ENCODE measurements around the gene URB1.
"Not testable (repeated sequence)": the region's sequence is repeated elsewhere in the genome, so short reads cannot be mapped to it uniquely, and the experiment has no call there.

Gene URB1

DNA sequence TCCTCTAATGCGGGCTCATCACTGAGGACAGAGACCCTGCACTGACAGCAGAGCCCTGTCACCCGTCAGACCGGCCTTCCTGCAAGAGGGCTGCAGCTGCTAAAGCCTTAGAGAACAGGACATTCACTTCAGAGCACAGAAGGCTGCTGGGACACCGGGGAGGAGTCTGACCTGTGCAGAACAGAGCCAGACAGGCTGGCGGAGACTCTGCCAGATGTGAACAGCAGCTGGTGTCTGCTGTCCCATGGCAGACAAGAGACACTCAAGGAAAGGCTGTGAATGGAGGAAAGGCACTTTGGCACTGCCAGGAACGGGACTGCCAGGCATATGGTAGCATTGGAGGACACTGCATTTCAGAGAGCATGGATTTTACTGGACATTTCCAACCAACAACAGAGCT is 72.8 kb downstream of the URB1 start:
- no peak for DNase-seq (ENCODE audit: low read depth in 2 of 3, low spot score in 2 of 3)

DNA sequence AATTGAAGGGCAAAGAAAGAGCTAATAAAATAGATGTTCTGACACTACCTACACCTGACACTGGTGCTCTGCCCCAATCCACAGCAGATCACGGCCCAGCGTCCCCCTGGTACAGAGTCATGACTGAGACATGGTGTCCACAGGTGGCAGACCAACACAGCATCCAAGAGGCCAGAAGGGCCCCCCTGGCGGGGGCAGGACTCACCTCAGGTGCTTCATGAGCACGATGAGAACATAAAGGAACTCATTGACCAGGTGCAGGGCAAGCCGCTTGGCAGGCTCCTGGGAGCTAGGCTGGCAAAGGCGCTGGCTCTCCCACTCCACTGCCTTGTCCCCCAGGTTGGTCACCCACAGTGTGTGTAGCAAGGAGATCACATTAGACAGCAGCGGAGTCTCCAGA is 73.8 kb downstream of the URB1 start:
- DNase-seq (ENCODE audit: low read depth in 2 of 3, low spot score in 2 of 3), result no peak

GRCh38 chr21:32317726-32318125 is 75.1 kb downstream of the URB1 start:
- no peak for DNase-seq (ENCODE audit: low read depth in 2 of 3, low spot score in 2 of 3)

- DNase-seq (ENCODE audit: low read depth in 2 of 3, low spot score in 2 of 3), result no peak
Measured at GRCh38 chr21:32316361-32317215, 76.2 kb downstream of the URB1 start.

GRCh38 chr21:32315511-32316281 is 77.1 kb downstream of the URB1 start:
- no peak for DNase-seq (ENCODE audit: low read depth in 2 of 3, low spot score in 2 of 3)

DNA sequence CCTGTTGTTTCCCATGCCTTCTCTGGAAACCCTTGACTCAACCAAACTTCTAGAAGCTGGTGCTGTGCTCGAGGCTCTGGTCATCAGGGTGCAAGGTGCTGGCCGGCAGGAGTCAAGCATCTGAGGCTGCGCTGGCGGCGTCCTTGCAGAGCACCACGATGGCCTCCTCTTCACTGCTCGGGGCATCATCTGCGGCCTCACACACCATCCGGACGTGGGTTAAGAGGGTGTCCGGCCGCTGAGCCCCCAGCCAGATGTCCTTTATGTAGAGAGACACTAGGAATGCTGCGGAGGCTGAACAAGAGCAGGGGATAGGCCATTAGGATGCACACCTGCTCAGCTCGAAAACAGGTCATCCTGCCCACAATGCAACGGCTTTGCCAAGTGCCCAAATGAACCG is 78.0 kb downstream of the URB1 start:
- DNase-seq (ENCODE audit: low read depth in 2 of 3, low spot score in 2 of 3), result no peak

- DNase-seq (ENCODE audit: low read depth in 2 of 3, low spot score in 2 of 3), result no peak
Measured at GRCh38 chr21:32312976-32313375, 79.8 kb downstream of the URB1 start.

DNA sequence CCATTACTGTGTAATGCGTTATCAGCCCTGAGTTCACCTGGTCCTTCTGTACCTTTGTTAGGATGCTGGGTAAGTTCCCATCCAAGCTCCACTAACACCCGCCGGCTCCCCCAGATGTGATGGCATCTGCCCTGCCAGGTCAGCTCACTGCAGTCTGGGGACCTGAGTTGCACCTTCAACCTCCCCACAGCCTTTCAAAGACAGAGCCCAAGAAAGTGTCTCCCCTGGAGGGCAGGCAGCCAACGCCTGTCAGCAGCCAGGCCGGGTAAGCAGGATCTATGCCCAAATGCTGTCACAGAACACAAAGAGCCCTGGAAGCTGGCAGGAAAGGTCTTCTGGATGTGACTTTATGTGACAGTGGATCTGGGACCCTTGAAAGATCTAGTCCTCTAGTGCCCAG is 80.5 kb downstream of the URB1 start:
- DNase-seq (ENCODE audit: low read depth in 2 of 3, low spot score in 2 of 3), result no peak

GRCh38 chr21:32311621-32312020 is 81.2 kb downstream of the URB1 start:
- DNase-seq (ENCODE audit: low read depth in 2 of 3, low spot score in 2 of 3), result no peak

DNA sequence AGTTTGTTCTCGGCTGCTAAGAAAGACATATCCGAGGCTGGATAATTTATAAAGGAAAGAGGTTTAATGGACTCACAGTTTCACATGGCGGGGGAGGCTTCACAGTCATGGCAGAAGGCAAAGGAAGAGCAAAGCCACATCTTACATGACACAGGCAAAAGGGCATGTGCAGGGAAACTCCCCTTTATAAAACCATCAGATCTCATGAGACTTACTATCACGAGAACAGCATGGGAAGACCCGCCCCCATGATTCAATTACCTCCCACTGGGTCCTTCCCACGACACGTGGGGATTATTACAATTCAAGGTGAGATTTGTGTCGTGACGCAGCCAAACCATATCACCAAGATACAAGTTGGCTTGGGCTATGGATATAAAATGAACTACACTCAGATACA is 81.8 kb downstream of the URB1 start:
- DNase-seq (ENCODE audit: low read depth in 2 of 3, low spot score in 2 of 3), result not testable (repeated sequence)

- no peak for DNase-seq (ENCODE audit: low read depth in 2 of 3, low spot score in 2 of 3)
Measured at GRCh38 chr21:32309906-32310460, 82.8 kb downstream of the URB1 start.

GRCh38 chr21:32308696-32309095 is 84.1 kb downstream of the URB1 start:
- DNase-seq (ENCODE audit: low read depth in 2 of 3, low spot score in 2 of 3), result no peak

DNA sequence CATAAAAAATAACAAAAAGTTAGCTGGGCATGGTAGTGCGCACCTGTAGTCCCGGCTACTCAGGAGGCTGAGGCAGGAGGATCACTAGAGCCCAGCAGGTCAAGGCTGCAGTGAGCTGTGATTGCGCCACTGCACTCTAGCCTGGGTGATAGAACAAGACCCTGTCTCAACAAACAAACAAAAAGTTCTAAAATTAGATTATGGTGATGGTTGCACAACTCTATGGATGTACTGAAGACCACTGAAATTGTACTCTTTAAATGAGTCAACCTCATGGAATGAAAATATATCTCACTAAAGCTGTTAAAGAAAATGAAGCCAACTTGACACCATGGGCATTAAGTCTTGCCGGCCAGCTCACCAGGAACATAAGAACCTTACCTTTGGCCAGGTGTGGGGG is 85.1 kb downstream of the URB1 start:
- DNase-seq (ENCODE audit: low read depth in 2 of 3, low spot score in 2 of 3), result no peak

DNA sequence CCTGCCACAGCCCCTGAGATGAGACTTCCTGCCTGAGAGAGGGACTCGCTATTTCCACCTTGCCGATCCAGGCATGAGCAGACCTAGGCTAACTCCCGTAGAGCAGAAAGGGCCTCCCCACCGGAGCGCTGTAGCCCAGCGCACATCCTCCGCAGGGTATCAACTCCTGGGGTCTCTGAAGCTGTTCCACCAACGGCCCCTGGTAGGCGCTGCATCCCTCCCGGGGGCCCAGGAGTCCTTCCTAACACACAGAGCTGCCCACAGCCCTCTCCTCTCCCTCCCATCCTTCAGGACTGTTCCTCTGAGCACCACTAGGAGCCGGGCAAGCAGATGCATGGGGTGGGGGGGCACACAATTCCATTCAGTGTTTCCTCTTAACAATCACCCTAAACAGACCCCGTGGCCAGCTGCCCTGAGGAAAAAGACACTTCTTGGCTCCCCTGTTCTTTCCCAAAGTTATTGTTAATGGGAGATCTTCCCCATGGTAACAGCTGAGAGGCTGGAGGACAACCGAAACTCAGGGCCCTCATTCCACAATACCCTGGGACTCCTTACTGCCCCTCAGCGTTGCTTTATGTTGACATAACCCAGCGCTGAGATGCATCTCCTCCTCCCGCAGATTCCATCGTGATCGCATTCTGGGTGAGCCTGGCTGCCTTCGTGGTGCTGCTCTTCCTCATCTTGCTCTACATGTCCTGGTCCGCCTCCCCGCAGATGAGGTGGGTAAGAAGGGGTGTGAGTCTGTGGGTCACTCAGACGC is 86.6 kb downstream of the URB1 start:
- no peak for DNase-seq (ENCODE audit: low read depth in 2 of 3, low spot score in 2 of 3)

DNA sequence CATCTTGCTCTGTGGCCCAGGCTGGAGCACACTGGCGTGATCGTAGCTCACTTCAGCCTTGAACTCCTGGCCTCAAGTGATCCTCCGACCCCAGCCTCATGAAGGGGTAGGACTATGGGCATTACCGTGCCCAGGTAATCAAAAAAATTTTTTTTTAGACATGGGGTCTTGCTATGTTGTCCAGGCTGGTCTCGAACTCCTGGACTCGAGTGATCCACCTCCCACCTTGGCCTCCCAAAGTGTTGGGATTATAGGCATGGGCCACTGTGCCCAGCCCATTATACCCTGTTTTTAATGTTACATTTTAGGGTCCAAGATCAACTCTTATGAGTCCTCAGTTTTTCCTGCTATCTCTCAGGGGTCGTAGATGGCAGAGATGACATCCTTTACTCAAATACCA is 87.8 kb downstream of the URB1 start:
- no peak for DNase-seq (ENCODE audit: low read depth in 2 of 3, low spot score in 2 of 3)

DNA sequence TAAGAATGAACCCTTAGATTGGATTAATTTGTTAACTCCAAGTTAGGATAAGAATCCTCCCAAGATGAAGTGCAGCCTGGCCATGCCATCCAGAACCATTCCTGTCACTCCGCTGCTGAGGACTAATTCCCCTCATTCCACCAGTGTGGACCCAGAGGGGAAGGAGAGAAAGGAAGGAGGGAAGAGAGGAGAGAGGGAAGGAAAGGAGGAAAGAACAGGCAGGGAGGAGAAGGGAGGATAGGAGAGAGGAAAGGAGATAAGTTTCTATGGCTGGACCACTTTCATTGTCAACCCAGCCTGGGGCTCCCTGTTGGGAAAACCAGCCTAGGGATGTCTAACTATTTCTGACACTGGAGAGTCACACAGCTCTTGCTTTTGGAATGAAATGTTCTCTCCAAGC is 89.4 kb downstream of the URB1 start:
- no peak for DNase-seq (ENCODE audit: low read depth in 2 of 3, low spot score in 2 of 3)

GRCh38 chr21:32302560-32302959 is 90.3 kb downstream of the URB1 start:
- DNase-seq (ENCODE audit: low read depth in 2 of 3, low spot score in 2 of 3), result no peak

GRCh38 chr21:32301596-32301995 is 91.2 kb downstream of the URB1 start:
- DNase-seq (ENCODE audit: low read depth in 2 of 3, low spot score in 2 of 3), result no peak

- DNase-seq (ENCODE audit: low read depth in 2 of 3, low spot score in 2 of 3), result no peak
Measured at GRCh38 chr21:32300117-32300681, 92.6 kb downstream of the URB1 start.

DNA sequence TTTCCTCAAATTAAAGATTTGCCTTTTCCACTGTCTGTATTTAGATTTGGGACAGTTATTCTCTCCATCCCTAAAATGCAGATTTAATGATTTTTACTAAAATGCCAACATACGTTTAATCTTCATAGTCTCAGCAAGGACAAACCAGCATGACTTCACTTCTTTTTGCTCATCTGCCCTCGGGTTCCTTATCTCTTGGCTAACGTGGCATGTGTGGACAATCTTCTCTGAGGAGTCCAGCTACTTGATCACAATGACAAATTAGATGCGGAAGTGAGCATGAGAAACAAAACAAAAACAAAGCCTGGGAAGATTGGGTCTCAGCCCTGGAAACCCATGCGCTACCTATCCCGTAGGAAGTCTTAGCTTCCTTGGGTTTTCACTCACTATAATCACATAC is 93.1 kb downstream of the URB1 start:
- no peak for DNase-seq (ENCODE audit: low read depth in 2 of 3, low spot score in 2 of 3)

- DNase-seq (ENCODE audit: low read depth in 2 of 3, low spot score in 2 of 3), result no peak
Measured at GRCh38 chr21:32298658-32299081, 94.1 kb downstream of the URB1 start, which contains the start of gene MRAP. TSS of gene MRAP (plus strand) at chr21:32298855. CDS start at chr21:32298972, 117 bp downstream.

Data from activated CD8-positive, alpha-beta memory T cell treated with anti-CD3 and anti-CD28 coated beads for 48 hours (primary cell).